ENCODE data around the gene ITGA11.

ITGA11 gene

GRCh38 chr15:68372291-68372811, 59.6 kb downstream of the ITGA11 start:
- no peak for DNase-seq

DNA sequence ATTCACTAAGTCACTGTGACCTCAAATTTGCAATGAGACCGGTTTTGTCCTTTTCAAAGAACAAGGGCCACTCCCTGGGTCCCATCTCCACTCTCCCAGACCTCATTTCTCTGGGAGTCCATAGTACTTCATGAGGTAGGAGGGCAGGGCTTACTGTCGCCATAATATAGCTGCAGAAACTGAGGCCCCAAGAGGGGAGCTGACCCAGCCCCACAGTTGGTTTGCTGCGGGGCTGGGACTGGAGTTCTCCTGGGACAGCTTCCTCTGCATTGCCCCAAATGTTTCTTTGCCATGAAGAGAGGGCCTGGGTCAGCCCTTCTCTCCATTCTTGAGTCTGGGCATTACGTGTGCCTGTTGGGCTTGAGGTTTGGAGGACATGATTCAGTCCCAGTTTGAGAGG, 60.1 kb downstream of the ITGA11 start:
- DNase-seq, result no peak

- no peak for DNase-seq
Measured at GRCh38 chr15:68371160-68371559, 60.8 kb downstream of the ITGA11 start.

DNA sequence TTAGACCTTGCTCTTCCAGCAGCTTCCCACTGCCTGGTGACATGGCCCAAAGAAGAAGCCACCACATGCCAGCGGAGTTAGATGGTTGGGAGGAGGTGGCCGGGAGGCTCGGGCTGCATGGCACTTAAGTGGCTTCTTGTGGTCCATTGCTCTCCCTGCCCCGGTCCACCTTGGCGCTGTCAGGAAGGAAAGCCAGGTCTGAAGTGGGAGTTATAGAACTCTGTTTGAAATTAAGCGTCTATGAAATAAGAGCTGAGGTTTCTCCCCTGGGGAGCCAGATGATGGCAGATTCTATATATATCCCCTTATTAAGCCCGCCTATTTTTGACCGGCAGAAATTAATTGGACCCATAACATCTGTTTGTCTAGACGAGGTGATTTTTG, 61.2 kb downstream of the ITGA11 start:
- DNase-seq, result no peak

- DNase-seq, result no peak
Measured at GRCh38 chr15:68369931-68370767, 61.8 kb downstream of the ITGA11 start.

DNA sequence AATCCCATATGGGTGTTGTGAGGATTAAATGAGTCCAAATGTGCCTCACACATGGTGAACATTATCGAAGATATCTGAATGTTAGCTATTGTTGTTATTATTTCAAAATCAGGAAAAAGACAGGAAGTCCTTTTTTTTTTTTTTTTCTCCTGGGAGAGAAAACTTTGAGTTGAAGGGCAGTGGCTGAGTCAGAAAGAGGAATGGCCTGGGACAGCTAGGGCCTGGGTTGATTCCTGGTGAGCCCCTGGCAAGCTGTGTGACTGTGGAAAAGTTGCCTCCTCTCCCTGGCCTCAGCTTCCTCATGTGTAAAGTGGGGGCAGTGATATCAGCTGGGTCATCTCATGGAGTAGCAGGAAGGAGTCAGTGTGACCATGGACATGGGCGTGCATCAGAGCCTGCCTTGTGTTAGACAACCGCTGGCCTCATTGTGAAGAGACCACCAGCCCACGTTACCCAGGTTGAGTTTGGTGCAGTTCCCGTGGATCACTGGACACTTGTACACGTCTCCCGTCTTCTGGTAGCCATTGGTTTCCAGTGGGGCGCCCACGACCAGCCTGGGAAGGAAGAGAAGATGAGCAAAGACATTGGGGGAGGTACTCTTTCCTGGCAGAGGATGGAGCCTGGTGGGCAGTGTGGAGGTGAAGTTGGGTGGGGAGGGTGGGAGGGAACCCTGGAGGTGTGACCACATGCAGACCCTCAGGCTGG, 63.1 kb downstream of the ITGA11 start:
- no peak for DNase-seq

- DNase-seq, result no peak
Measured at GRCh38 chr15:68367992-68368391, 64.0 kb downstream of the ITGA11 start.

- DNase-seq, result no peak
Measured at GRCh38 chr15:68367226-68367625, 64.7 kb downstream of the ITGA11 start.

- DNase-seq, result no peak
Measured at GRCh38 chr15:68366314-68366713, 65.6 kb downstream of the ITGA11 start.

DNA sequence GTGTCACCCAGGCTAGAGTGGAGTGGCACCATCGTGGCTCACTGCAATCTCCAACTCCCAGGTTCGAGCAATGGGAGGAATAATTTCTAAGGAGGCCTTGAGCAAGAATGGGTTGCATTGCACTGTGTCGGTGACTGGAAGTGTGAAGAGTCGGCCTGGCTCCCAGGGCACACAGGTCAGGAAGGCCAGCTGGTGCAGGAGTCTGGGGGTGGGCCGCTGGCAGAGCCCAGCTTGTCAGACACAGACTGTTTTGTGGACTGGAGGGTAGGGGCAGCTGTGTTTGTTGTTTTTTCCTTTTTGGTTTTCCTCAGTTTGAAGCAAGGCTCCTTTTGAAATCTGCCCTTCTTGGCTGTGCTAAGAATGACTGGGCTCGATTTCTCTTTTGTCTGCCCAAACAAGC, 66.2 kb downstream of the ITGA11 start:
- DNase-seq, result no peak

DNA sequence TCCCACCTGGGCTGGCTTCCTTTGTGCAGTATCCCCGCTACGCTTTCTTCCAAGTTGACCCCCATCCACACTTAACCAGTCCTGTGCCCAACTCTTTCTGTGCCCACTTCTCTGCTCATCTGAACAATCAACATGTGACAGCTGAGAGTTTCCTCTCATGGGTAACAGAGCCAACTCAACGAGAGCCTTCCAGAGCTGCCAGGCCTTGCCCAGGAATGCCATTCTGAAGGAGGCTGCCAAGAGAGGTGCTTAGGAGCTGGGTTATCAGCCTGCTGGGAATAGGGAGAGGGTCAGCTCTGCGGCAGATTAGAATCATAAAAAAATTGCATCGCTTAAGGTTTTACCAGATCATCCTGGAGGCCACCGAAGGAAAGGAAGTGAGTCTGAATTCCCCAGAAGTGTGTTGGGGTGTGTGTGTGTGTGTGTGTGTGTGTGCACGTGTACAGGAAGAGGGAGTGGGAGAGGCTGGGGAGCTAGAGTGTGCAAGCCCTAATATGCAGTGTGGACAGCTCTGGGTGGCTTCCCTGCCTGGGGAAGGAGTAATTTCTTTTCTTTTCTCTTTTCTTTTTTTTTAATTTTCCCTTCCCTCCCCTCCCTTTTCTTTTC, 66.7 kb downstream of the ITGA11 start:
- no peak for DNase-seq

- no peak for DNase-seq
Measured at GRCh38 chr15:68364660-68365035, 67.3 kb downstream of the ITGA11 start.

DNA sequence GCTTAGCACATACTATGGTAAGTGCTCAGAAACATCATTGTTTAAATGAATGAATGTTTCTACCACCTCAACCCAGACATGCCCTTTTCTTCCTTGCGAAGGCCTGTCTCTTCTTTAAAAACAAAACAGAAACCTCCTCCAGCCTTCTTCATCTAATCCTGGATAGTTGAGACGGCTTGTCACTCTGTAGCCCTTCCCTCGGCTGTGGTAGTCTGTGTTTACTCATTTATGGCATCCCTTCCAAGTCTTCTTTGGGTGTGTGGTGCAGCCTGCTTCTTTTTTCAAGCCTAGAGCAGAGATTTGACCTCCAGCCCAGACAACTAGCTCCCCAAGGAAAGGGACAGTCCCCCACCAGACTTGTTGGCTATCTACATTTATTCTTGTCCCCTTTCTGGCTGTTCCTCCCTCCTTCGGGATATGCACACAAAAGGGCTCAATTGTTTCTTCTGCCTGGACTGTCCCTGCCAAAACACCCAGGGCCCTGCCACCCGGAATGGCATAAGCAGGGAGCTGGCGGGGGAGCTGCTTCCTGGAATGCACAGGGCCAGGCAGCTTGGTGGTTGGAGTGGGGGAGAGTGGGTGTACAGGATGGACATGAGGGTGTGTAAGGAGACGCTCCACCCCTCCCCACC, 67.8 kb downstream of the ITGA11 start:
- no peak for DNase-seq

- DNase-seq, result no peak
Measured at GRCh38 chr15:68363353-68363752, 68.6 kb downstream of the ITGA11 start.

DNA sequence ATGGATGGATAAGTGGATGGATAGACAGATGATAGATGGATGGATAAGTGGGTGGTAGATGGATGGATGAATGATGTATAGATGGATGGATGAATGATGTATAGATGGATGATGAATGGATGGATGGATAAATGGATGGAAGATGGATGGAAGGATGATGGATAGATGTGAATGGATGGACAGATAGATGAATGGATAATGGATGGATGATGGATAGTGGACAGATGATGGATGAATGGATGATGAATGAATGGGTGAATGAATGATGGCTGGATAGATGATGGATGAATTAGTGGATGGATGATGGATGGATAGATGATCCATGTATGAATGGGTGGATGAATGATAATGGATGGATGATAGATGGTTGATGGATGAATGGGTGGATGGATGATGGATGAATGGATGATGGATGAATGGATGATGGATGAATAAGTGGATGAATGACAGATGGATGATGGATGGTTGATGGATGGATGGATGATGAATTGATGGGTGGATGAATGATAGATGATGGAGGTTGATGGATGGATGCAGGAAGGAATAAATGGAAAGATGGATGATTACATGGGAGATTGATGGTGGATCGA, 69.3 kb downstream of the ITGA11 start:
- no peak for DNase-seq

- DNase-seq, result no peak
Measured at GRCh38 chr15:68360721-68361120, 71.2 kb downstream of the ITGA11 start.

DNA sequence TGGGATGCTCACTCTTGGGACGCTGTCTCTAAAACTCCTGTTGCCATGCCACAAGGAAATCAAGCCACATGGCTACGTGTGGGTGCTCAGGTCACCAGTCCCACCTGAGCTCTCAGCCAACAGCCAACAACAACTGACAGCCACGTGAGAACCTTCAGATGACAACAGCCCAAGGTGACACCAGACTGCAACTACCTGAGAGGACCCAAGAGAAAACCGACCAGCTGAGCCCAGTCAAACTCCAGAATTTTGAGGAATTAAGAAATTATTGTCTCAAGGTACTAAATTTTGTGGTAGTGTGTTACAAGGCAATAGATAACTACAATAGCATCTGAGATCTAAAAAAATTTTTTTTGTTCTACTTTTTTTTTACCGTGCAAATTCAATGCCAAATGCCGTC, 75.2 kb downstream of the ITGA11 start:
- no peak for DNase-seq

- no peak for DNase-seq
Measured at GRCh38 chr15:68354923-68355322, 77.0 kb downstream of the ITGA11 start.

DNA sequence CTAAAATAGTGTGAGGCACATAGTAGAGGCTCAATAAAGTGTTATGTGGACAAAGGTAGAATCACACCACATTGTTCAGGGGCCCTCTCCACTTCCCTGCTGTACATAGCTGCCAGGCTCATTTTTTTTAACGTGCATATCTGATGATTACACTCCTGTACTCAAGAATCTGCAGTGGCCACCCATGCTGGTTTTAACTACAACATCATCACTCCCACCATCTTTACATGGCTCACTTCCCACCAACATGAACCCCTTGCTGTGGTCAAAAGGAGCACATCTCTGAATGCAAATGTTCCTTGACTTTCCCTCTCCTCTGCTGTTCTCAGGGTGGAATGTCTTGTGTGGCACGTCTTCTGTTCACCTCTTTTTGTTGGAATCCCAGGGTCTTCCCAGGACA, 77.7 kb downstream of the ITGA11 start:
- DNase-seq, result no peak

DNA sequence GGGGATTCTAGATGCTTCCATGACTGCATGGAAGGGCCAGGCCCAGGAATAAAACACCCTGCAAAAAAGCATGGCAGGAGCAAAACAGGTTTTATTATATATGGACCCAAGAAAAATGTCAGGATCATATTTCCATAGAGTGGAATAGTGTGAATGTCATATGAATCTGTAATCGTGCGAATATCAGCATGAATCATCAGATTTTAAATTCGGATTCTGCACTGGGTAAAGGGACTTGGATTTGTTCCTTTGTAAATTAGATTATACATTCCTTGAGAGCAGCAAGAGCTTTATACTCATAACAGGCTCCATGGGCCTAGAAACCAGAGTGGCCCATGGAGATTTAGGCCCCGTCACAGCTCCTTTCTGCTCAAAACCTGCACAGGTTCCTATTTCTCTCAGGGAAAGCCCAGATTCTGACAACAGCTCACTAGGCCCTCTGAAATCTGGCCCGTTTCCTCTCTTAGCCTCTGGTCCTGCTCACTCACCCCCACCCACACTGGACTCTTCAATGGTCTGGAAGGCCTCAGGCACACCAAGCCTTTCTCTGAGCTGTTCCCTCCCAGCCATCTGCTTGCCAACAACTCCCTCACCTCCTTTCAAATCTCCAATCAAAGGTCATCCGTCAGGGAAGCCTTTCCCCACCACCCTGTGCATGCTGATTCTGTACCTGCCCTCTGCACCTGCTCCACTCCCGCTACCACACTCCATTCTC, 78.4 kb downstream of the ITGA11 start:
- DNase-seq, result no peak

DNA sequence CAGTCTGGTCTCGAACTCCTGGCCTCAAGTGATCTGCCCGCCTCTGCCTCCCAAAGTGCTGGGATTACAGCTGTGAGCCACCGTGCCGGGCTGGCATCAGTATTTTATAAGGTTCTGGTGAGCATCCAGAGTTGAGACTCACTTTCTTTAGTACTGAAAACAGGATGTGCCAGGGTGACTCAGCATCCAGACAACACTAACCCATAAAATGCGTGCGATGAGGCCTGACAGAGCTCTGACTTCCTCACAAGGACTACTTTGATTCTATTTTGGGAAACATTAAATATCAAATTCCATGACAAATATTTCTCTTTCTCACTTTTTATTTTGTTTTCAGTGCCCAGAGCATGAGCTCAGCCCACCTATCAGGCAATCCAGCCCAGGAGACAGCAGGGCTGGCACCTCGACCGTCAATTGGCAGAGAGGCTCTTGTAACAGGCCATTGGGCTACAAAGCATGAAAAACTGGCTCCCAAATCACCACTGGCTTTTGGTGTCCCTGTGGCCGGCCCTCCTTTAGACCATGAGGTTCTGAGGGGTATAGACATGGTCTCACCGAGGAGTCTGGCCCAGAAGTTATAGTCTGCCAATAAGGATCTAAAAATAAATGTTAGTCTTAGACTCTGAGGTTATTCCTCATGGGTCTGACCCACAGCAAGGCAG, 79.4 kb downstream of the ITGA11 start:
- no peak for DNase-seq

- DNase-seq, result no peak
Measured at GRCh38 chr15:68349151-68349550, 82.8 kb downstream of the ITGA11 start.
